CD4-positive, alpha-beta memory T cell (primary cell): ENCODE measurements around the gene SLC8B1. TPM values are rescaled to one million over a fixed set of nuclear protein-coding genes. Genes with fewer than 3 reads are reported as not detected.
A peak's percentile ranks its signal among the peaks of the same experiment; 100 is the strongest.

ENCODE experiments used
- CTCF ChIA-PET: fragments of 350-600 bp; sonication (Branson Sonifier 250); formaldehyde crosslinking; loops from one replicate; lab custom pipeline; 2021; ENCODE audit warnings: inconsistent platforms; ENCODE audit not compliant: partially characterized antibody; lab: Charles Lee
- POLR2A ChIA-PET: fragments of 350-600 bp; sonication (Branson Sonifier 250); formaldehyde crosslinking; loops from one replicate; lab custom pipeline; 2021; ENCODE audit not compliant: partially characterized antibody; lab: Charles Lee
- DNase-seq, 5 donors: peaks; one replicate each; pipeline versions ENCODE4 v3.0.0 to v3.0.0-alpha.2; 2020 to 2022; ENCODE audit warnings: mixed read lengths in 1 of 5
- H3K27ac ChIP-seq: one replicate; pipeline ENCODE4 v1.7.0; 2013; ENCODE audit warnings: low read depth, low read length
- H3K27me3 ChIP-seq: 2 replicates; pipeline ENCODE4 v1.7.0; 2013; ENCODE audit warnings: mild to moderate bottlenecking, low read length, moderate library complexity; ENCODE audit not compliant: insufficient read depth
- H3K36me3 ChIP-seq: 2 replicates; pipeline ENCODE4 v1.7.0; 2013; ENCODE audit warnings: mild to moderate bottlenecking, low read length, moderate library complexity; ENCODE audit not compliant: insufficient read depth
- H3K4me1 ChIP-seq: 2 replicates; pipeline ENCODE4 v1.7.0; 2013; ENCODE audit warnings: mild to moderate bottlenecking, low read length, moderate library complexity; ENCODE audit not compliant: insufficient read depth
- H3K4me3 ChIP-seq, 2 donors: one replicate each; pipeline ENCODE4 v1.7.0; 2013; ENCODE audit warnings: low read length in 2 of 2, mild to moderate bottlenecking in 1 of 2
- H3K9me3 ChIP-seq, 2 donors: one replicate each; pipeline ENCODE4 v1.7.0; 2013; ENCODE audit warnings: low read length in 2 of 2, control low read depth in 1 of 2; ENCODE audit not compliant: control insufficient read depth in 1 of 2
- H3K27ac Mint-ChIP-seq, 7 donors: one replicate each; pipeline ENCODE4 v1.8.0; 2020 to 2021; ENCODE audit warnings: mixed read lengths in 7 of 7, mild to moderate bottlenecking in 6 of 7, inconsistent platforms in 3 of 7, moderate library complexity in 3 of 7
- H3K27me3 Mint-ChIP-seq, 2 donors: one replicate each; pipeline ENCODE4 v1.8.0; 2020 to 2021; ENCODE audit warnings: mixed read lengths in 2 of 2
- H3K36me3 Mint-ChIP-seq, 2 donors: one replicate each; pipeline ENCODE4 v1.8.0; 2020 to 2021; ENCODE audit warnings: mixed read lengths in 2 of 2, inconsistent platforms in 1 of 2, mild to moderate bottlenecking in 1 of 2
- H3K4me1 Mint-ChIP-seq, 4 donors: one replicate each; pipeline ENCODE4 v1.8.0; 2020 to 2021; ENCODE audit warnings: mixed read lengths in 4 of 4, mild to moderate bottlenecking in 1 of 4
- H3K4me3 Mint-ChIP-seq, 8 donors: one replicate each; pipeline ENCODE4 v1.8.0; 2020 to 2021; ENCODE audit warnings: mixed read lengths in 8 of 8, mild to moderate bottlenecking in 7 of 8, moderate library complexity in 6 of 8, inconsistent platforms in 3 of 8
- H3K9me3 Mint-ChIP-seq, 8 donors: one replicate each; pipeline ENCODE4 v1.8.0; 2020 to 2021; ENCODE audit warnings: mixed read lengths in 8 of 8, mild to moderate bottlenecking in 5 of 8, inconsistent platforms in 3 of 8, moderate library complexity in 1 of 8
- intact Hi-C: fragments of 100-400 bp; cut with micrococcal nuclease; formaldehyde crosslinking; loops from one replicate; pipeline ENCODE4 v1.15.1; 2023
- polyA plus RNA-seq, 2 donors: library from polyadenylated mRNA; unstranded; fragments of 300-500 nt; fragmentation: Illumina TruSeq; gene quantifications; one replicate each; pipeline ENCODE4 v1.2.3, GENCODE V29; 2021
- total RNA-seq, 2 experiments: library from RNA; stranded (reverse); gene quantifications; one replicate each; pipeline ENCODE4 v1.2.3, GENCODE V29; 2021

SLC8B1 gene
- total and polyA plus RNA-seq, 4 experiments from 2014 or later = 33.9 to 93.5 (median 71.5) TPM

DNA sequence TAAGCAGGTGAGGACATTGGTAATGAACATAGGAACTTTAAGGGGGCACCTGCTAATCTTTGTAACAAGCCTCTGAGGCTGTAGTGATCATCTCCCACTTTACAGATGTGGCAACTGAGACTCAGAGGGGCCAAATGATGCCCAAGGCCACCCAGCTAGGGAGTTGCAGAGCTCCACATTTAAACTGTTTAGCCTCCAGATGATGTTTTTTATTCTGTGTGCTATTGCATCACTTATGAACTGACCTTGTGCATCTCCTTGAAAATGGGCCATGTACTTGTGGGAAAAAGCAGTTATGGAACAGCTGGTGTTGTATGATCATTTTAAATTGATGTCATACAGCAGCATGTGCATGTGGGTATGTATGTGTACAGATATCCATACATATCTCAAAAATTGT, 72.2 kb downstream of the SLC8B1 start:
- peaks cover 4% of the 10 kb centered on the region for H3K36me3 ChIP-seq
- Mint-ChIP-seq H3K4me1 (peaks cover 19 to 42% (median 34%) of the 10 kb centered on the region in 4 donors), H3K4me3 (peak overlapping the region in 3 of 8 donors; percentile 51 to 64 (median 56)), H3K27me3 (no peaks in the 10 kb centered on the region), H3K27ac (peak overlapping the region in 6 of 7 donors; percentile 32 to 82 (median 67)), H3K9me3 (no peaks in the 10 kb centered on the region), H3K36me3 (peaks cover 19 to 24% of the 10 kb centered on the region in 2 donors)
- POLR2A ChIA-PET = no interaction called here
- no peaks in the 10 kb centered on the region for H3K27me3 ChIP-seq
- H3K4me3 ChIP-seq = no peak overlapping the region
- DNase-seq = no peak
- H3K4me1 ChIP-seq = peaks cover 21% of the 10 kb centered on the region
- intact Hi-C loops = loop anchor here (5.0 kb wide), 1 partner anchor 55 kb away; no protein-coding TSS in a partner anchor
- H3K9me3 ChIP-seq = no peaks in the 10 kb centered on the region
- no peak overlapping the region for H3K27ac ChIP-seq
- CTCF ChIA-PET = interaction anchor here (0.6 to 1.1 kb wide), 2 partner anchors 30 to 48 kb away, joined by 3 read pairs; no protein-coding TSS in a partner anchor

DNA sequence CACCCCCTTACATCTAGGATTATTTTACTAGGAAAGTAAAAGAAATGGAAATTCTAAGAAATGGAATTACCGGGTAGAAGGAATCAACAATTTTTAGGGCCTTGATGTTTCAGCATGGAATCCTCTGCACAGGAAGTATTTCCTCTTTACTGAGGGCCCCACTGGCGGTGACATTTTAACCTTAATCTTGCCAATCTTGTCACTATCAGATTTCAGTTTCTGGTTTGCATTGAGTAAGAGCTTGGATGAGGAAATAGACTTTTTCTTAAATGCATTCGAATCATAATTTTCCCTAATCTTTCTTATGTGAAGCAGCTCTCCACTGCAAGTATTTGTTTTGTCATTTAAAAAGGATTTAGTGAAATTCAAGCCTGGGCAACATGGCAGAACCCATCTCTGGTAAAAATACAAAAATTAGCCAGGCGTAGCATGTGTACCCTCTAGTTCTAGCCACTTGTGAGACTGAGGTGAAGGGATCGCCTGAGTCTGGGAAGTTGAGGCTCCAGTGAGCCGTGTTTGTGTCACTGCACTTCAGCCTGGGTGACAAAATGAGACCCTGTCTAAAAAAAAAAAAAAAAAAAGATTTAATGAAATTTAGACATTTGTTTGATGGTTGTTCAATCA, 73.0 kb downstream of the SLC8B1 start:
- Histone ChIP-seq H3K36me3 (no peaks in the 10 kb centered on the region), H3K27ac (no peak overlapping the region), H3K4me1 (peaks cover 21% of the 10 kb centered on the region), H3K9me3 (no peaks in the 10 kb centered on the region), H3K27me3 (no peaks in the 10 kb centered on the region), H3K4me3 (no peak overlapping the region)
- Mint-ChIP-seq H3K4me1 (peaks cover 19 to 42% (median 34%) of the 10 kb centered on the region in 4 donors), H3K4me3 (peak overlapping the region; percentile 42 to 69 (median 52)), H3K27ac (peak overlapping the region; percentile 35 to 87 (median 76)), H3K27me3 (no peaks in the 10 kb centered on the region), H3K36me3 (peaks cover 13 to 24% of the 10 kb centered on the region in 2 donors), H3K9me3 (no peaks in the 10 kb centered on the region)
- CTCF ChIA-PET = interaction anchor here (0.6 to 1.5 kb wide), 4 partner anchors 29 to 89 kb away, joined by 3 to 4 read pairs (median 3); no protein-coding TSS in a partner anchor
- POLR2A ChIA-PET = interaction anchor here (1.1 to 1.3 kb wide), 2 partner anchors 39 to 54 kb away, joined by 4 to 7 read pairs; no protein-coding TSS in a partner anchor
- peak in 4 of 5 donors; percentile 10 to 38 (median 28) for DNase-seq
- intact Hi-C loops = loop anchor here (5.0 kb wide), 1 partner anchor 55 kb away; no protein-coding TSS in a partner anchor

DNA sequence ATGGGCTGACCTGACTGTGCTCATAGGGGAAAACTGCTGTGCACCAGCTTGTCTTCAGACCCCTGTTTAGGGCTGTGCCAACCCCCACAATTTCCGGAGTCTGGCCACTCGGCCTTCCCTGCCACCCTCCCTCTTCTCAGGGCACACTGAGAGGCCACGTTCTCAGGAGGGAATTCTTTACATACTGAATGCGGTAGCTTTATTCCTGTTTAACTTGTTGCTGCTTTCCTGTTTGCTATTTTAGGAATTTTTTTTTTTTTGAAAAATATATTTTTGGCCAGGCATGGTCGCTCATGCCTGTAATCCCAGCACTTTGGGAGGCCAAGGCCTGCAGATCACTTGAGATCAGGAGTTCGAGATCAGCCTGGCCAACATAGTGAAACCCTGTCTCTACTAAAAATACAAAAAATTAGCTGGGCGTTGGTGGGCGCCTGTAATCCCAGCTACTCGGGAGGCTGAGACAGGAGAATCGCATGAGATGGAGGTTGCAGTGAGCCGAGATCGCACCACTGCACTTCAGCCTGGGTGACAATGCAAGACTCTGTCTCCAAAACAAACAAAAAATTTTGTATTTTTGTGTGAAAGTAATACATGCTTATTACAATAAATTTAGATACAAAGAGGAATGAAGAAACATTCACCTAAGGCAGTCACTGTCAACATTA, 74.1 kb downstream of the SLC8B1 start:
- no peaks in the 10 kb centered on the region for H3K27me3 ChIP-seq
- peaks cover 21% of the 10 kb centered on the region for H3K4me1 ChIP-seq
- H3K4me3 ChIP-seq = no peak overlapping the region
- peaks cover 4 to 15% of the 10 kb centered on the region in 2 donors for H3K36me3 Mint-ChIP-seq
- no peak for DNase-seq
- H3K36me3 ChIP-seq = no peaks in the 10 kb centered on the region
- peaks cover 19 to 42% (median 33%) of the 10 kb centered on the region in 4 donors for H3K4me1 Mint-ChIP-seq
- no peaks in the 10 kb centered on the region for H3K27me3 Mint-ChIP-seq
- no peaks in the 10 kb centered on the region for H3K9me3 Mint-ChIP-seq
- no peaks in the 10 kb centered on the region for H3K9me3 ChIP-seq
- H3K27ac Mint-ChIP-seq = peak overlapping the region in 5 of 7 donors; percentile 38 to 84 (median 77)
- ChIA-PET CTCF (interaction anchor here (0.6 to 1.5 kb wide), 3 partner anchors 28 to 90 kb away, joined by 3 to 4 read pairs (median 3); no protein-coding TSS in a partner anchor), POLR2A (interaction anchor here (0.9 kb wide), 1 partner anchor 39 kb away, joined by 3 read pairs; the partner anchor contains the start of gene TPCN1)
- H3K4me3 Mint-ChIP-seq = no peak overlapping the region
- no peak overlapping the region for H3K27ac ChIP-seq
- intact Hi-C loops = loop anchor here (5.0 kb wide), 1 partner anchor 53 kb away; no protein-coding TSS in a partner anchor

DNA sequence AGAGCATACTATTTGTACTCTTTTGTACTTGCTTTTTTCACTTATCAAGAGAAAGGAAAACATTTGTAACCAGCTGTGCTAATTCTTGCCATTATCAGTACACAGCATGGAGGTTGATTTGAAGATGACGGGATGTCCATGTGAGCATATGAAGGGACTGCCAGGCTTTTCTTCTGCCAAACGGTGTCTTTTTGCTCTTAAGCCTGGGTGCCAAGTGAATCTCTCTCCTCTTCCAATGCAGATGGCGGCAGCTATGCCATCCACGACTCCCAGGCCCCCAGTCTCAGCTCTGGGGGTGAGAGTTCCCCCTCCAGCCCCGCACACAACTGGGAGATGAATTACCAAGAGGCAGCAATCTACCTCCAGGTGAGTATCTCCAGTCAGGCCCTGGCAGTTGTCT, 74.8 kb downstream of the SLC8B1 start:
- CTCF ChIA-PET = no interaction called here
- DNase-seq = no peak
- Mint-ChIP-seq H3K4me3 (peak overlapping the region in 2 of 8 donors; percentile 15 to 25), H3K27me3 (no peaks in the 10 kb centered on the region), H3K36me3 (peaks cover 5 to 13% of the 10 kb centered on the region in 2 donors), H3K9me3 (no peaks in the 10 kb centered on the region), H3K27ac (peak overlapping the region in 6 of 7 donors; percentile 38 to 84 (median 74)), H3K4me1 (peaks cover 19 to 42% (median 33%) of the 10 kb centered on the region in 4 donors)
- no peaks in the 10 kb centered on the region for H3K9me3 ChIP-seq
- H3K27me3 ChIP-seq = no peaks in the 10 kb centered on the region
- POLR2A ChIA-PET = no interaction called here
- H3K4me3 ChIP-seq = no peak overlapping the region
- peaks cover 21% of the 10 kb centered on the region for H3K4me1 ChIP-seq
- H3K36me3 ChIP-seq = no peaks in the 10 kb centered on the region
- intact Hi-C loops = loop anchor here (5.0 kb wide), 1 partner anchor 53 kb away; no protein-coding TSS in a partner anchor
- no peak overlapping the region for H3K27ac ChIP-seq

DNA sequence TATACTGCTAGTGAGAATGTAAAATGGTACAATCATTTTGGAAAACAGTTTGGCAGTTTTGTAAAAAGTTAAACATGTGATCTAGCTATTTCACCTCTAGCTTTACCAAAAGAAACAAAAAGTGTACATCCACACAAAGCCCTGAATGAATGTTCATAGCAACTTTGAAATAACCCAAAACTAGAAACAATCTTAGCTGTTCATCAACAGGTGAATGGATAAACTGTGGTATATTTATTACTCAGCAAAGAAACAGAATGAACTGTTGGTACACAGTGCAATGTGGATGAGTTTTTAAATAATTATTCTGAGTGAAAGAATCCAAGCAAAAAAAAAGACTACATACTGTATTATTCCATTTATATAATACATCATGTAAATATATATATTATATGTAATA, 77.3 kb downstream of the SLC8B1 start:
- peak overlapping the region in 1 of 7 donors; percentile 7 for H3K27ac Mint-ChIP-seq
- DNase-seq = no peak
- intact Hi-C loops = no loop called here
- H3K4me1 Mint-ChIP-seq = peaks cover 12 to 28% (median 24%) of the 10 kb centered on the region in 4 donors
- peaks cover 0 to 14% (median 10%) of the 10 kb centered on the region in 8 donors for H3K9me3 Mint-ChIP-seq
- peaks cover 0 to 8% of the 10 kb centered on the region in 2 donors for H3K9me3 ChIP-seq
- no peak overlapping the region for H3K27ac ChIP-seq
- H3K4me3 ChIP-seq = no peak overlapping the region
- H3K4me1 ChIP-seq = peaks cover 18% of the 10 kb centered on the region
- no peak overlapping the region for H3K4me3 Mint-ChIP-seq
- ChIA-PET POLR2A (interaction anchor here (0.7 kb wide), 1 partner anchor 156 kb away, joined by 3 read pairs; no protein-coding TSS in a partner anchor), CTCF (no interaction called here)
- H3K27me3 Mint-ChIP-seq = no peaks in the 10 kb centered on the region
- peaks cover 20 to 21% of the 10 kb centered on the region in 2 donors for H3K36me3 Mint-ChIP-seq
- H3K36me3 ChIP-seq = no peaks in the 10 kb centered on the region
- H3K27me3 ChIP-seq = no peaks in the 10 kb centered on the region

DNA sequence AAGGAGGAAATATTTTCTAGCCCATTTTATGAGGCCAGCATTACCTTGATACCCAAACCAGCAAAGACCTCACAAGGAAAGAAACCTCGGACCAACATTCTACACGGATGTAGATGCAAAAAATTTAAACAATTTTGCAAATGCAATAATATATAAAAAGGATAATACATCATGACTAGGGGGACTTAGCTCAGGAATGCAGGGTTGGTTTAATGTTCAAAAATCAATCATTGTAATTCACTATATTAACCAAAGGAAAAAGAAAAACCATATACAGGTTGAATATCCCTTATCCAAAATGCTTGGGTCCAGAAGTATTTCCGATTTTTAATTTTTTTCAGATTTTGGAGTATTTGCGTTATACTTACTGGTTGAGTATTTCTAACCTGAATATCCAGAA, 80.6 kb downstream of the SLC8B1 start:
- CTCF ChIA-PET = no interaction called here
- intact Hi-C loops = no loop called here
- H3K9me3 ChIP-seq = peaks cover 0 to 10% of the 10 kb centered on the region in 2 donors
- no peak for DNase-seq
- Mint-ChIP-seq H3K27me3 (no peaks in the 10 kb centered on the region), H3K36me3 (peaks cover 36 to 37% of the 10 kb centered on the region in 2 donors), H3K27ac (no peak overlapping the region), H3K4me3 (no peak overlapping the region), H3K4me1 (peaks cover 3 to 4% (median 4%) of the 10 kb centered on the region in 4 donors), H3K9me3 (peaks cover 0 to 23% (median 14%) of the 10 kb centered on the region in 8 donors)
- H3K4me1 ChIP-seq = no peaks in the 10 kb centered on the region
- POLR2A ChIA-PET = interaction anchor here (1.2 kb wide), 1 partner anchor 38 kb away, joined by 3 read pairs; no protein-coding TSS in a partner anchor
- no peak overlapping the region for H3K4me3 ChIP-seq
- H3K36me3 ChIP-seq = peaks cover 2% of the 10 kb centered on the region
- H3K27me3 ChIP-seq = no peaks in the 10 kb centered on the region
- no peak overlapping the region for H3K27ac ChIP-seq
